WTC11 (cell line): ENCODE measurements around the gene DHRSX. TPM values are rescaled to one million over a fixed set of nuclear protein-coding genes. Genes with fewer than 3 reads are reported as not detected.

Source experiments
- ATAC-seq: fragments of 200-7000 bp; cut with Tn5 transposase; 2 replicates; pipeline ENCODE4 v1.10.0; 2021; ENCODE audit warnings: mild to moderate bottlenecking, moderate library complexity
- CTCF ChIA-PET: fragments of 300-600 bp; sonication (Branson Sonifier 250); formaldehyde crosslinking; loops from one replicate; lab custom pipeline; 2021; ENCODE audit warnings: antibody characterized with exemption; lab: Charles Lee
- POLR2A ChIA-PET: fragments of 350-600 bp; sonication (Branson Sonifier 250); formaldehyde crosslinking; loops from one replicate; lab custom pipeline; 2021; ENCODE audit warnings: antibody characterized with exemption; lab: Charles Lee
- DNase-seq: peaks from one replicate; pipeline ENCODE4 v3.0.0; 2021; ENCODE audit warnings: low spot score
- H3K27ac Mint-ChIP-seq: 2 replicates; pipeline ENCODE4 v1.8.0; 2021; ENCODE audit warnings: mixed read lengths
- H3K27me3 Mint-ChIP-seq: 2 replicates; pipeline ENCODE4 v1.8.0; 2021; ENCODE audit warnings: low read depth, mild to moderate bottlenecking, moderate library complexity, mixed read lengths
- H3K36me3 Mint-ChIP-seq: 2 replicates; pipeline ENCODE4 v1.8.0; 2021; ENCODE audit warnings: mixed read lengths
- H3K4me1 Mint-ChIP-seq: 2 replicates; pipeline ENCODE4 v1.8.0; 2022; ENCODE audit warnings: mixed read lengths
- H3K4me3 Mint-ChIP-seq: 2 replicates; pipeline ENCODE4 v1.8.0; 2021; ENCODE audit warnings: mild to moderate bottlenecking, moderate library complexity, mixed read lengths
- H3K9me3 Mint-ChIP-seq: 2 replicates; pipeline ENCODE4 v1.8.0; 2021; ENCODE audit warnings: mixed read lengths
- AFF4 ChIP-seq: sonication (generic); formaldehyde crosslinking; IDR thresholded peaks from 2 replicates; pipeline ENCODE4 v1.8.1; 2023; ENCODE audit warnings: mild to moderate bottlenecking, missing genetic modification reagents, borderline replicate concordance
- CREM ChIP-seq: sonication (generic); formaldehyde crosslinking; IDR thresholded peaks from 2 replicates; pipeline ENCODE4 v1.8.1; 2022; ENCODE audit warnings: mild to moderate bottlenecking, missing genetic modification reagents, moderate library complexity
- ETV6 ChIP-seq: sonication (generic); formaldehyde crosslinking; IDR thresholded peaks from 2 replicates; pipeline ENCODE4 v1.8.1; 2022; ENCODE audit warnings: mild to moderate bottlenecking, missing genetic modification reagents
- FOXK1 ChIP-seq: sonication (generic); formaldehyde crosslinking; IDR thresholded peaks from 2 replicates; pipeline ENCODE4 v1.8.0; 2022; ENCODE audit warnings: mild to moderate bottlenecking, moderate library complexity, missing genetic modification reagents
- MLX ChIP-seq: sonication (generic); formaldehyde crosslinking; IDR thresholded peaks from 2 replicates; pipeline ENCODE4 v1.8.1; 2023; ENCODE audit warnings: mild to moderate bottlenecking, missing genetic modification reagents, moderate library complexity
- MXD4 ChIP-seq: fragments of 250-450 bp; sonication (Bioruptor Pico); IDR thresholded peaks from 2 replicates; pipeline ENCODE4 v1.8.0; 2021; ENCODE audit warnings: mild to moderate bottlenecking, moderate library complexity, borderline replicate concordance
- MYBL2 ChIP-seq: sonication (generic); formaldehyde crosslinking; IDR thresholded peaks from 2 replicates; pipeline ENCODE4 v1.8.1; 2023; ENCODE audit warnings: mild to moderate bottlenecking, moderate library complexity, missing genetic modification reagents
- NFE2L1 ChIP-seq: sonication (generic); formaldehyde crosslinking; IDR thresholded peaks from 2 replicates; pipeline ENCODE4 v1.8.1; 2023; ENCODE audit warnings: missing genetic modification reagents
- SMAD3 ChIP-seq: sonication (generic); formaldehyde crosslinking; IDR thresholded peaks from 2 replicates; pipeline ENCODE4 v1.8.0; 2022; ENCODE audit warnings: missing genetic modification reagents, mild to moderate bottlenecking, borderline replicate concordance
- USF2 ChIP-seq: sonication (generic); formaldehyde crosslinking; IDR thresholded peaks from 2 replicates; pipeline ENCODE4 v1.8.1; 2023; ENCODE audit warnings: mild to moderate bottlenecking, missing genetic modification reagents, moderate library complexity
- ZNF121 ChIP-seq: sonication (generic); formaldehyde crosslinking; IDR thresholded peaks from 2 replicates; pipeline ENCODE4 v1.8.0; 2023; ENCODE audit warnings: missing genetic modification reagents
- ZNF263 ChIP-seq: sonication (generic); formaldehyde crosslinking; IDR thresholded peaks from 2 replicates; pipeline ENCODE4 v1.8.1; 2022; ENCODE audit warnings: low read depth, mild to moderate bottlenecking, moderate library complexity, missing genetic modification reagents
- ZNF512 ChIP-seq: sonication (generic); formaldehyde crosslinking; IDR thresholded peaks from 2 replicates; pipeline ENCODE4 v1.8.1; 2022; ENCODE audit warnings: missing genetic modification reagents, borderline replicate concordance
- total RNA-seq: library from RNA; stranded (reverse); gene quantifications from 3 replicates; pipeline ENCODE4 v1.2.3, GENCODE V29; 2021
- TF ChIP-seq, protein P1 (sequence below): fragments of 250-450 bp; sonication (Bioruptor Pico); IDR thresholded peaks from 2 replicates; pipeline ENCODE4 v1.9.0; 2021; ENCODE audit warnings: moderate library complexity, mild to moderate bottlenecking, inconsistent platforms, borderline replicate concordance
- TF ChIP-seq, protein P2 (sequence below): fragments of 250-450 bp; sonication (Bioruptor Pico); IDR thresholded peaks from 2 replicates; pipeline ENCODE4 v2.1.2; 2022; ENCODE audit warnings: mild to moderate bottlenecking, moderate library complexity
- TF ChIP-seq, protein P3 (sequence below): sonication (generic); formaldehyde crosslinking; IDR thresholded peaks from 2 replicates; pipeline ENCODE4 v1.8.0; 2022; ENCODE audit warnings: mild to moderate bottlenecking, missing genetic modification reagents
- TF ChIP-seq, protein P4 (sequence below): sonication (generic); formaldehyde crosslinking; IDR thresholded peaks from 2 replicates; pipeline ENCODE4 v1.8.0; 2023; ENCODE audit warnings: missing genetic modification reagents

DHRSX gene
- total RNA-seq, 1 experiment from 2014 or later, result 28.2 TPM

DNA sequence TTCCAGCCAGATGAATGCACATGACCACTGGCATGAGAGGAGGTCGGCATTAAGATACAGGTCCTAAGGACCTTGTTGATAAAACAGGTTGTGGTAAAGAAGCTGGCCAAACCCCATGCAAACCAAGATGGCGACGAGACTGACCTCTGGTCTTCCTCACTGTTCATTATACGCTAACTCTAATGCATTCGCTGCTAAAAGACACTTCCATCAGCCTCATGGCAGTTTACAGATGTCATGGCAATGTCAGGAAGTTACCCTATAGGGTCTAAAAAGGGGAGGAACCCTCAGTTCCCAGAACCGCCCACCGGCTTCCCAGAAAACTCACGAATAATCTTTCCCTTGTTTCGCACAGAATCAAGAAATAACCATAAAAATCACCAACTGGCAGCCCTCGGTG is 182.4 kb downstream of the DHRSX start:
- ChIA-PET CTCF (no interaction called here), POLR2A (no interaction called here)
- TF ChIP-seq NFE2L1 (CRISPR knock-in tag), result no peak
- TF ChIP-seq MYBL2, result no peak
- TF ChIP-seq, protein P1, sequence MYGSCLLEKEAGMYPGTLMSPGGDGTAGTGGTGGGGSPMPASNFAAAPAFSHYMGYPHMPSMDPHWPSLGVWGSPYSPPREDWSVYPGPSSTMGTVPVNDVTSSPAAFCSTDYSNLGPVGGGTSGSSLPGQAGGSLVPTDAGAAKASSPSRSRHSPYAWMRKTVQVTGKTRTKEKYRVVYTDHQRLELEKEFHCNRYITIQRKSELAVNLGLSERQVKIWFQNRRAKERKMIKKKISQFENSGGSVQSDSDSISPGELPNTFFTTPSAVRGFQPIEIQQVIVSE (CRISPR knock-in tag), result no peak
- no peak for TF ChIP-seq MXD4 (CRISPR knock-in tag)
- no peak for TF ChIP-seq SMAD3 (CRISPR knock-in tag)
- TF ChIP-seq FOXK1, result no peak
- no peak for TF ChIP-seq ZNF263
- no peak for TF ChIP-seq MLX (CRISPR knock-in tag)
- TF ChIP-seq, protein P2, sequence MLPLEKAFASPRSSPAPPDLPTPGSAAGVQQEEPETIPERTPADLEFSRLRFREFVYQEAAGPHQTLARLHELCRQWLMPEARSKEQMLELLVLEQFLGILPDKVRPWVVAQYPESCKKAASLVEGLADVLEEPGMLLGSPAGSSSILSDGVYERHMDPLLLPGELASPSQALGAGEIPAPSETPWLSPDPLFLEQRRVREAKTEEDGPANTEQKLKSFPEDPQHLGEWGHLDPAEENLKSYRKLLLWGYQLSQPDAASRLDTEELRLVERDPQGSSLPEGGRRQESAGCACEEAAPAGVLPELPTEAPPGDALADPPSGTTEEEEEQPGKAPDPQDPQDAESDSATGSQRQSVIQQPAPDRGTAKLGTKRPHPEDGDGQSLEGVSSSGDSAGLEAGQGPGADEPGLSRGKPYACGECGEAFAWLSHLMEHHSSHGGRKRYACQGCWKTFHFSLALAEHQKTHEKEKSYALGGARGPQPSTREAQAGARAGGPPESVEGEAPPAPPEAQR (CRISPR knock-in tag), result no peak
- TF ChIP-seq ETV6 (CRISPR knock-in tag), result no peak
- TF ChIP-seq USF2 (CRISPR knock-in tag), result no peak
- TF ChIP-seq AFF4 (CRISPR knock-in tag), result no peak
- ATAC-seq (no peak), DNase-seq (no peak)
- H3K27ac Mint-ChIP-seq, result no peak overlapping the region
- no peak overlapping the region for H3K4me3 Mint-ChIP-seq
- peaks cover 18% of the 10 kb centered on the region for H3K36me3 Mint-ChIP-seq
- H3K4me1 Mint-ChIP-seq, result peaks cover 5% of the 10 kb centered on the region
- no peaks in the 10 kb centered on the region for H3K27me3 Mint-ChIP-seq
- peaks cover 15% of the 10 kb centered on the region for H3K9me3 Mint-ChIP-seq

DNA sequence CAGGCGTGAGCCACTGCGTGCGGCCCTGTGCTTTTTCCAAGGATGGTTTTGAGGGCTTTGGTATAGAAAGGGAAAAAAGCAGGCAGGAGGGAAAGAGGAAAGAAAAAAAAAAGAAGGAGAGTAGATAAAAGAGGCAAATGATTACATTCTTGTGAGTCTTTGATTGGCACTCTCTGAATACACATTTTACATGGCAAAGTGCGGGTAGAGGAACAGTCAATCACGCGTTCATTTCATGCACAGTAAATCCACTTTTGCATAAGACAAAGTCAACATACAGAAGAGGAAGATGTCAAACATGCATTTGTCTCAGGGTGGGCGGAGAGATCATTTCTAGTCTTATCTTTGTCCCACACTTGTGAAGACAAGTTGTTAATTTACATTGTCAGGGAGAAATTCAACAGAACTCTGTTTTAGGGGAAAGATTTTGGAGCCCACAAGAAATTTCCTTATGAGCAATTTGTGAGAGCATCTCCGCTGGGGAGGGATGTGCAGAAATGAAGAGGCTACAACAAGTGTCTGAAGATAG is 183.2 kb downstream of the DHRSX start:
- Mint-ChIP-seq H3K27ac (no peak overlapping the region), H3K4me1 (peaks cover 5% of the 10 kb centered on the region), H3K36me3 (peaks cover 10% of the 10 kb centered on the region), H3K27me3 (no peaks in the 10 kb centered on the region), H3K4me3 (no peak overlapping the region), H3K9me3 (peaks cover 15% of the 10 kb centered on the region)
- TF ChIP-seq, protein P3, sequence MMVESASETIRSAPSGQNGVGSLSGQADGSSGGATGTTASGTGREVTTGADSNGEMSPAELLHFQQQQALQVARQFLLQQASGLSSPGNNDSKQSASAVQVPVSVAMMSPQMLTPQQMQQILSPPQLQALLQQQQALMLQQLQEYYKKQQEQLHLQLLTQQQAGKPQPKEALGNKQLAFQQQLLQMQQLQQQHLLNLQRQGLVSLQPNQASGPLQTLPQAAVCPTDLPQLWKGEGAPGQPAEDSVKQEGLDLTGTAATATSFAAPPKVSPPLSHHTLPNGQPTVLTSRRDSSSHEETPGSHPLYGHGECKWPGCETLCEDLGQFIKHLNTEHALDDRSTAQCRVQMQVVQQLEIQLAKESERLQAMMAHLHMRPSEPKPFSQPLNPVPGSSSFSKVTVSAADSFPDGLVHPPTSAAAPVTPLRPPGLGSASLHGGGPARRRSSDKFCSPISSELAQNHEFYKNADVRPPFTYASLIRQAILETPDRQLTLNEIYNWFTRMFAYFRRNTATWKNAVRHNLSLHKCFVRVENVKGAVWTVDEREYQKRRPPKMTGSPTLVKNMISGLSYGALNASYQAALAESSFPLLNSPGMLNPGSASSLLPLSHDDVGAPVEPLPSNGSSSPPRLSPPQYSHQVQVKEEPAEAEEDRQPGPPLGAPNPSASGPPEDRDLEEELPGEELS (CRISPR knock-in tag), result no peak
- no peak for TF ChIP-seq ZNF121 (CRISPR knock-in tag)
- TF ChIP-seq ZNF512 (CRISPR knock-in tag), result no peak
- TF ChIP-seq, protein P4, sequence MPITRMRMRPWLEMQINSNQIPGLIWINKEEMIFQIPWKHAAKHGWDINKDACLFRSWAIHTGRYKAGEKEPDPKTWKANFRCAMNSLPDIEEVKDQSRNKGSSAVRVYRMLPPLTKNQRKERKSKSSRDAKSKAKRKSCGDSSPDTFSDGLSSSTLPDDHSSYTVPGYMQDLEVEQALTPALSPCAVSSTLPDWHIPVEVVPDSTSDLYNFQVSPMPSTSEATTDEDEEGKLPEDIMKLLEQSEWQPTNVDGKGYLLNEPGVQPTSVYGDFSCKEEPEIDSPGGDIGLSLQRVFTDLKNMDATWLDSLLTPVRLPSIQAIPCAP, result no peak
- no peak for TF ChIP-seq CREM (CRISPR knock-in tag)
- ChIA-PET POLR2A (no interaction called here), CTCF (no interaction called here)
- ATAC-seq (no peak), DNase-seq (no peak)
